GM18526 (cell line): ENCODE results near the gene NOLC1.

Source experiments
- POLR2A ChIP-seq: IDR thresholded peaks from 3 replicates; pipeline ENCODE4 v1.6.1; 2011; ENCODE audit not compliant: insufficient read length; ENCODE audit errors: extremely low read depth

NOLC1 gene

GRCh38 chr10:102151774-102152544 is at the start of gene NOLC1:
TSS of gene NOLC1 (plus strand) at chr10:102152389. CDS start at chr10:102152411, 22 bp downstream.
- peak; percentile 95 for TF ChIP-seq POLR2A

DNA sequence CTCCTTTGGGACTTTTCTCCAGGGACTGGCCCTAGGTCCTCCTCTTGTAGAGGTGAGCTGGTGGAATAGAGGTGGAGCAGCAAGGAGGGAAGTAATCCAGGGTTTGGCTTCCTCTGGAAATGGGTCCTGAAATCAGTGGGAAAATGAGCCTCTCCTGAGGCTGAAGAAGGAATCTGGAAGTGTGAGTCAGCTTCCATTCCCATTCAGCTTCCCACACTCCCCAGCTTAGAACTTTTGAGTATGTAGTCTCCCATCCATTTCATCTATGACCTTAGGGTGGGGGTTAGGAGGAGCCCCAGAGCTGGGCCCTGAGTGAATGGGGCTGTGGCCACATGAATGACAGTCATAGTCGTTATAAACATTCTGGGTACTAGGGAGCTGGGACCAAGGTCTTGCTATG is 49.8 kb upstream of the NOLC1 start:
- no peak for TF ChIP-seq POLR2A

- no peak for TF ChIP-seq POLR2A
These were observed 45.2 kb upstream of the NOLC1 start for GRCh38 chr10:102106998-102107397.

GRCh38 chr10:102109166-102110116 is 42.7 kb upstream of the NOLC1 start:
- no peak for TF ChIP-seq POLR2A

DNA sequence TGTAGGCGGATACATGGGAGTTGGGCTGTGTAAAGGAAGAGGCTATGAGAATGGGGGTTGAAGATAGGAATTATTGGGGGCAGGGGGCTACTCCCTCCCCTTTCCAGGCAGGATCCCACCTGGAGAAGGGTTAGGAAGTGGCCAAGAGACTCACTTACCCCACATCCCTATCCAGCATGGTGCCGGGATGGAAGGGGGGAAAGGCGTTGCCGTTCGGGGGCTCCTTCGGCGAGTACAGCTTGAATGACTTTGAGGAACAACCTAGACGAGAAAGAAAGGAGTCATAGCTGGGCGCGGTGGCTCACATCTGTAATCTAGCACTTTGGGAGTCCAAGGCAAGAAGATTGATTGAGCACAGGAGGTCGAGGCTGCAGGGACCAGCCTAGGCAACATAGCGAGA is 40.9 kb upstream of the NOLC1 start:
- TF ChIP-seq POLR2A: no peak

DNA sequence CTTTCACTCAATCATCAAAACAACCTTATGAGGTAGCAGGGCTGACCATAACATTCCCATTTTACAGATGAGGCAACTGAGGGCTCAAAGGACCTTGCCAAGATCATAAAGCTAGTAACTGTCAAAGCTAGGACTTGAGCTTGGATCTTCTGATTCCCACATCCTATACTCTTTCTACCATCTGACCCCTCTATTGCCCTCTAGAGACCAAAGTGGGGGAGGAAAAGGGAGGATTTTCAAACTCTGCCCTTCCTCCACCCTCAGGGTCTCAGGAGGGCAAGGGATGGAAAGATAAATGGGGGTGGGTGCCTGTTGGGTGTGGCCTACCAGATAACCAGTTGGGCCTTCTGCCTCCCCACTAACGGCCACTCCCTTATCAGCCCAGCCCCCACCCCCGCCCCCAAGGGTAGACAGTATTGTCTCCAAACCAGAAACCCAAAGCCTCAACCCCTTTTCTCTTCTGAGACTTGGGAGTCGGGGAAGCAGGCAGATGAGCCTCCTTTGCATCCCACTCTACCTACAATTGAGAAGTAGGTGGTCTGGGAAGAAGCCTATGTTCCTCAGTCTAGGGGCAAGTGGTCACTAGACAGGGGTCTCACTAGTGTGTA is 39.9 kb upstream of the NOLC1 start:
- no peak for TF ChIP-seq POLR2A

- TF ChIP-seq POLR2A: no peak
These were observed 38.8 kb upstream of the NOLC1 start for GRCh38 chr10:102113261-102113955.

DNA sequence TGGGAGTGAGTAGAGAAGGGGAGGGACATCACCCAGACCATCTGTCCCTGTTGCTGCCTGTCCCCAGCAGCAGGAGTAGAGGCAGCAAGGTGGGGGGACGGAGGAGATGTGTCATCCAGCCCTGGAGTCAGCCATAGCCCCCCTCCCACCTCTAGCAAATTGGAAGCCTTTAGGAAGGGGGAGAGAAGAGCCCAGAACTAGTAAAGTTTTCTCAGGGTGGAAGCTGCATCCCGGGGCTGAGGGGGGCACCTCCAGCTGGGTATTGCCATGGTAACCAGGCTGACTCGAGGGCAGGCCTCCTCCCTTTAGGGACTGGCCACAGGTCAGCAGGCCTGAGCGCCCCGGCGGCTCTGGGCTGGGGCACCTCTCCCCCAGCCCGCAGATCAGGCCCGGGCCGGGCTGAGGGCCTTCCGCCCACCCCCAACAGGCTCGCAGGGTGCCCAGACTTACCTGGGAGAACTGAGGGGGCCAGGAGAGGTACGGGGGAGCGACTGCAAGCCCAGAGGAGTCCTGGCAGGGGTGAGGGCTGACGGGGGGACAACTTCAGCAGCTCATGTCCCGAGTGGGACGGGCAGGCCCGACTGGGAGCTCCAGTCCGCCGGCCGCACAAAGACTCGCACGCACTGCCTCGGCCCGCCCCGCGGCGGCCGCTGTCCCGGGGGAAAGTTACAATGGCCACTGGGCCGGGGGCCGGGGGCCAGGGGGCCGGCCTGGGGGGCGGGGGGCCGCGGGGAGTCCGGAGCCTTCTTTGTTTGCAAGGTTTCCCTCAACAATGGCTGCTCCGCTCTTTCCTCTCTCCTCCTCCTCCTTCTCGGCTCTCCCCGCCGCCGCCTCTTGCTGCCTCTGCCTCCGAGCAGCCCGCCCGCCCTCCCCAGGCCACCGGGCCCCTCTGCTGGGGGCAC is 38.0 kb upstream of the NOLC1 start:
- TF ChIP-seq POLR2A: no peak

GRCh38 chr10:102114861-102115618 is 37.1 kb upstream of the NOLC1 start:
- TF ChIP-seq POLR2A: peak; percentile 78

- TF ChIP-seq POLR2A: no peak
These were observed 36.4 kb upstream of the NOLC1 start for GRCh38 chr10:102115775-102116174.

DNA sequence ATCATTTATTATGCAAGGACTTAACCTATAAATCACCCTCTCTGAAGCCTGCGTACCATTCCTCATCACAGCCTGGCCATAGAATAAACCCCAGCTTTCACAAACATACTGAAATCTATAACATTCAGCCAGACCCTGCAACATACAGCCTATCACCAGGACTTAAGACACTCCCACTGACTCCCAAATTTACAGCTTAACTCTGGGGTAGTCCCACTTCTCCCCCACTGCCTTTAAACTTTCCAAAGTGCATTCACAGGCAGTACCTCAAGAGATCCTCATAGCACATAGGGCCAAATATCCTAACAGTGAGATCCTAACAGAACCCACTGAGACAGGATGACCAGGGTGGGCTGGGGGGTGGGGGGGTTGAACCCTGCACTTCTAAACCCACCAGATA is 35.5 kb upstream of the NOLC1 start:
- TF ChIP-seq POLR2A: no peak

GRCh38 chr10:102117391-102118159 is 34.6 kb upstream of the NOLC1 start:
- TF ChIP-seq POLR2A: peak; percentile 38

GRCh38 chr10:102118867-102119266 is 33.3 kb upstream of the NOLC1 start:
- no peak for TF ChIP-seq POLR2A
